HL-60/S4 treated with retinoic acid at 250 ng/mL for 4 days and 3 days (cell line): ENCODE measurements around the gene RAMP1.
"Not testable (repeated sequence)": the region's sequence is repeated elsewhere in the genome, so short reads cannot be mapped to it uniquely, and the experiment has no call there.

Source experiments
- in situ Hi-C: fragments of 300-500 bp; cut with MboI; formaldehyde crosslinking; loops from 2 replicates; pipeline ENCODE4 v1.7.0; 2022; ENCODE audit warnings: low sequenced_read_pairs

The RAMP1 gene

GRCh38 chr2:237859533-237860272 lies at the start of gene RAMP1:
Gene RAMP1 (plus strand): TSS chr2:237859623. CDS start chr2:237859676, 53 bp downstream.
- in situ Hi-C loops, result loop anchor here (25.0 kb wide), 1 partner anchor 253 kb away; the partner anchor contains the start of gene ESPNL

- in situ Hi-C loops, result no loop called here
These were observed 43.8 kb upstream of the RAMP1 start for GRCh38 chr2:237815637-237816036.

- in situ Hi-C loops, result no loop called here
These were observed 42.9 kb upstream of the RAMP1 start for GRCh38 chr2:237816531-237816930.

- in situ Hi-C loops, result no loop called here
These were observed 41.4 kb upstream of the RAMP1 start for GRCh38 chr2:237818066-237818473.

GRCh38 chr2:237819231-237819630 lies 40.2 kb upstream of the RAMP1 start:
- in situ Hi-C loops, result no loop called here

- in situ Hi-C loops, result no loop called here
These were observed 39.0 kb upstream of the RAMP1 start for GRCh38 chr2:237820421-237820820.

- in situ Hi-C loops, result no loop called here
These were observed 35.9 kb upstream of the RAMP1 start for GRCh38 chr2:237823544-237823943.

- in situ Hi-C loops, result no loop called here
These were observed 35.3 kb upstream of the RAMP1 start for GRCh38 chr2:237824085-237824484.

- in situ Hi-C loops, result no loop called here
These were observed 31.9 kb upstream of the RAMP1 start for GRCh38 chr2:237827421-237827987.

- in situ Hi-C loops, result no loop called here
These were observed 28.9 kb upstream of the RAMP1 start for GRCh38 chr2:237830522-237830921.

GRCh38 chr2:237833546-237833945 lies 25.9 kb upstream of the RAMP1 start:
- in situ Hi-C loops, result no loop called here

GRCh38 chr2:237835372-237835771 lies 24.1 kb upstream of the RAMP1 start:
- in situ Hi-C loops, result no loop called here

GRCh38 chr2:237841051-237841450 lies 18.4 kb upstream of the RAMP1 start:
- in situ Hi-C loops, result no loop called here

GRCh38 chr2:237848940-237849339 lies 10.5 kb upstream of the RAMP1 start:
- in situ Hi-C loops, result not testable (repeated sequence)

- in situ Hi-C loops, result loop anchor here (25.0 kb wide), 1 partner anchor 258 kb away; the partner anchor contains the start of gene ESPNL
These were observed 5.1 kb upstream of the RAMP1 start for GRCh38 chr2:237854295-237854694.

- in situ Hi-C loops, result loop anchor here (25.0 kb wide), 1 partner anchor 255 kb away; the partner anchor contains the start of gene ESPNL
These were observed 1.6 kb upstream of the RAMP1 start for GRCh38 chr2:237857791-237858190.

GRCh38 chr2:237858294-237859081 lies 935 bp upstream of the RAMP1 start:
- in situ Hi-C loops, result loop anchor here (25.0 kb wide), 1 partner anchor 254 kb away; the partner anchor contains the start of gene ESPNL

- in situ Hi-C loops, result loop anchor here (25.0 kb wide), 1 partner anchor 253 kb away; the partner anchor contains the start of gene ESPNL
These were observed 365 bp upstream of the RAMP1 start for GRCh38 chr2:237859082-237859433.

- in situ Hi-C loops, result loop anchor here (25.0 kb wide), 1 partner anchor 252 kb away; the partner anchor contains the start of gene ESPNL
These were observed 981 bp downstream of the RAMP1 start for GRCh38 chr2:237860273-237860935.

GRCh38 chr2:237861875-237862527 lies 2.6 kb downstream of the RAMP1 start:
- in situ Hi-C loops, result loop anchor here (25.0 kb wide), 1 partner anchor 250 kb away; the partner anchor contains the start of gene ESPNL
